Fibroblast of lung (primary cell): ENCODE measurements around the gene S100A8.

ENCODE experiments used
- EZH2 ChIP-seq: IDR thresholded peaks from 2 replicates; pipeline ENCODE4 v1.5.1; 2012; ENCODE audit warnings: low read length, control low read depth, mild to moderate bottlenecking; ENCODE audit errors: missing control alignments
- TF ChIP-seq, protein P1 (sequence below), 2 donors: IDR thresholded peaks in 1 of 2; conservative IDR thresholded peaks in 1 of 2; 1 replicate in 1 of 2; 2 replicates in 1 of 2; pipeline ENCODE4 v1.5.1; 2011 to 2012; ENCODE audit warnings: low read length in 2 of 2, control low read depth in 1 of 2, inconsistent platforms in 1 of 2, low read depth in 1 of 2, mild to moderate bottlenecking in 1 of 2

- TF ChIP-seq, protein P1, sequence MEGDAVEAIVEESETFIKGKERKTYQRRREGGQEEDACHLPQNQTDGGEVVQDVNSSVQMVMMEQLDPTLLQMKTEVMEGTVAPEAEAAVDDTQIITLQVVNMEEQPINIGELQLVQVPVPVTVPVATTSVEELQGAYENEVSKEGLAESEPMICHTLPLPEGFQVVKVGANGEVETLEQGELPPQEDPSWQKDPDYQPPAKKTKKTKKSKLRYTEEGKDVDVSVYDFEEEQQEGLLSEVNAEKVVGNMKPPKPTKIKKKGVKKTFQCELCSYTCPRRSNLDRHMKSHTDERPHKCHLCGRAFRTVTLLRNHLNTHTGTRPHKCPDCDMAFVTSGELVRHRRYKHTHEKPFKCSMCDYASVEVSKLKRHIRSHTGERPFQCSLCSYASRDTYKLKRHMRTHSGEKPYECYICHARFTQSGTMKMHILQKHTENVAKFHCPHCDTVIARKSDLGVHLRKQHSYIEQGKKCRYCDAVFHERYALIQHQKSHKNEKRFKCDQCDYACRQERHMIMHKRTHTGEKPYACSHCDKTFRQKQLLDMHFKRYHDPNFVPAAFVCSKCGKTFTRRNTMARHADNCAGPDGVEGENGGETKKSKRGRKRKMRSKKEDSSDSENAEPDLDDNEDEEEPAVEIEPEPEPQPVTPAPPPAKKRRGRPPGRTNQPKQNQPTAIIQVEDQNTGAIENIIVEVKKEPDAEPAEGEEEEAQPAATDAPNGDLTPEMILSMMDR (conservative IDR thresholded peaks at IDR 0.05 in 1 of 2, IDR thresholded peaks at IDR 0.05 in 1 of 2; ENCODE audit: low read depth in 1 of 2, low read length in 2 of 2) = no peak
- TF ChIP-seq EZH2 = no peak
These were observed 41.1 kb upstream of the S100A8 start for GRCh38 chr1:153431928-153432327.
